Cardiac fibroblast (primary cell): ENCODE measurements around the gene UGCG.

Experiments
- DNase-seq, 2 donors: peaks; one replicate each; pipeline versions ENCODE4 v3.0.0 to v3.0.0-alpha.2; 2010; ENCODE audit warnings: low read depth in 2 of 2
- H3K4me3 ChIP-seq, 2 donors: replicated peaks in 1 of 2; 1 replicate in 1 of 2; 2 replicates in 1 of 2; pipeline ENCODE4 v1.5.1; 2011; ENCODE audit warnings: low read depth in 2 of 2, low read length in 2 of 2, mild to moderate bottlenecking in 2 of 2, moderate library complexity in 1 of 2
- CTCF ChIP-seq: IDR thresholded peaks from one replicate; pipeline ENCODE4 v1.5.1; 2011; ENCODE audit warnings: low read depth, mild to moderate bottlenecking, low read length, inconsistent platforms

Gene UGCG

GRCh38 chr9:111895996-111896941, at the start of gene UGCG:
UGCG (plus strand) TSS chr9:111896814; CDS start chr9:111897216, 402 bp downstream.
- peak; percentile 85 to 95 for DNase-seq
- no peak for TF ChIP-seq CTCF
- peak within 1 kb of the TSS; percentile 90 to 92 for H3K4me3 ChIP-seq

- TF ChIP-seq CTCF, result no peak
- peak; percentile 22 to 61 for DNase-seq
- no peak overlapping the region for H3K4me3 ChIP-seq
Observed at GRCh38 chr9:111851553-111851952, 45.1 kb upstream of the UGCG start.

GRCh38 chr9:111852291-111852690, 44.3 kb upstream of the UGCG start:
- H3K4me3 ChIP-seq, result no peak overlapping the region
- peak in 1 of 2 donors; percentile 53 for DNase-seq
- TF ChIP-seq CTCF, result no peak

GRCh38 chr9:111853450-111853827, 43.2 kb upstream of the UGCG start:
- TF ChIP-seq CTCF, result no peak
- no peak for DNase-seq
- H3K4me3 ChIP-seq, result no peak overlapping the region

GRCh38 chr9:111854799-111855198, 41.8 kb upstream of the UGCG start:
- no peak overlapping the region for H3K4me3 ChIP-seq
- DNase-seq, result peak; percentile 45 to 61
- TF ChIP-seq CTCF, result no peak

- DNase-seq, result peak; percentile 34 to 78
- no peak overlapping the region for H3K4me3 ChIP-seq
- TF ChIP-seq CTCF, result no peak
Observed at GRCh38 chr9:111857555-111858211, 38.9 kb upstream of the UGCG start.
